GM23338 (cell line): ENCODE measurements around the gene SGO1. TPM values are rescaled to one million over a fixed set of nuclear protein-coding genes. Genes with fewer than 3 reads are reported as not detected.
A peak's percentile ranks its signal among the peaks of the same experiment; 100 is the strongest.

ENCODE experiments used
- ATAC-seq: fragments of 200-7000 bp; cut with Tn5 transposase; 3 replicates; pipeline ENCODE4 v1.9.1; 2020
- DNase-seq: peaks from one replicate; pipeline ENCODE4 v3.0.0-alpha.2; 2015; ENCODE audit warnings: low spot score
- H2AFZ ChIP-seq: fragments of 200-600 bp; sonication (generic); 2 replicates; pipeline ENCODE4 v1.8.0; 2016; ENCODE audit warnings: antibody characterized with exemption, mild to moderate bottlenecking, moderate library complexity
- H3F3A ChIP-seq: fragments of 200-600 bp; sonication (generic); replicated peaks from 2 replicates; pipeline ENCODE4 v1.8.0; 2017; ENCODE audit warnings: antibody characterized with exemption, mixed run types, low read depth
- H3K27ac ChIP-seq: fragments of 200-600 bp; sonication (generic); 2 replicates; pipeline ENCODE4 v1.6.1; 2016; ENCODE audit warnings: low read depth
- H3K27me3 ChIP-seq: fragments of 200-600 bp; sonication (generic); 2 replicates; pipeline ENCODE4 v1.8.0; 2016; ENCODE audit warnings: mild to moderate bottlenecking, mixed run types, moderate library complexity; ENCODE audit not compliant: insufficient read depth
- H3K36me3 ChIP-seq: fragments of 200-600 bp; sonication (generic); 2 replicates; pipeline ENCODE4 v1.8.0; 2016; ENCODE audit warnings: mild to moderate bottlenecking; ENCODE audit not compliant: insufficient read depth
- H3K4me1 ChIP-seq: fragments of 200-600 bp; sonication (generic); 2 replicates; pipeline ENCODE4 v1.8.0; 2016; ENCODE audit warnings: mild to moderate bottlenecking, moderate library complexity; ENCODE audit not compliant: insufficient read depth
- H3K4me2 ChIP-seq: fragments of 200-600 bp; sonication (generic); 2 replicates; pipeline ENCODE4 v1.7.1; 2017; ENCODE audit warnings: mixed run types
- H3K4me3 ChIP-seq: fragments of 200-600 bp; sonication (generic); 2 replicates; pipeline ENCODE4 v1.6.1; 2016; ENCODE audit warnings: mixed run types
- H3K79me2 ChIP-seq: fragments of 200-600 bp; sonication (generic); replicated peaks from 2 replicates; pipeline ENCODE4 v1.8.0; 2017; ENCODE audit warnings: mild to moderate bottlenecking; ENCODE audit not compliant: insufficient read depth
- H3K9me2 ChIP-seq: fragments of 200-600 bp; sonication (generic); 2 replicates; pipeline ENCODE4 v1.8.0; 2017; ENCODE audit not compliant: insufficient read depth
- H4K20me1 ChIP-seq: fragments of 200-600 bp; sonication (generic); replicated peaks from 2 replicates; pipeline ENCODE4 v1.8.0; 2017; ENCODE audit warnings: mild to moderate bottlenecking; ENCODE audit not compliant: insufficient read depth
- H3K27ac Mint-ChIP-seq: 2 replicates; pipeline ENCODE4 v1.8.0; 2020; ENCODE audit warnings: inconsistent platforms, mild to moderate bottlenecking, moderate library complexity, mixed read lengths
- H3K27me3 Mint-ChIP-seq: 3 replicates; pipeline ENCODE4 v1.8.0; 2022; ENCODE audit warnings: low read depth, mild to moderate bottlenecking, moderate library complexity, mixed read lengths, inconsistent platforms; ENCODE audit not compliant: insufficient read depth, poor library complexity
- H3K36me3 Mint-ChIP-seq: 3 replicates; pipeline ENCODE4 v1.8.0; 2021; ENCODE audit warnings: low read depth, mild to moderate bottlenecking, inconsistent platforms, moderate library complexity, mixed read lengths
- H3K4me1 Mint-ChIP-seq: 3 replicates; pipeline ENCODE4 v1.8.0; 2020; ENCODE audit warnings: mild to moderate bottlenecking, inconsistent platforms, mixed read lengths
- H3K4me3 Mint-ChIP-seq: 3 replicates; pipeline ENCODE4 v1.8.0; 2021; ENCODE audit warnings: moderate library complexity, mild to moderate bottlenecking, inconsistent platforms, mixed read lengths
- H3K9me3 Mint-ChIP-seq: 3 replicates; pipeline ENCODE4 v1.8.0; 2020; ENCODE audit warnings: moderate library complexity, mild to moderate bottlenecking, inconsistent platforms, mixed read lengths
- CREB1 ChIP-seq: fragments of 250-450 bp; sonication (Bioruptor Pico); IDR thresholded peaks from 2 replicates; pipeline ENCODE4 v1.5.0; 2020; ENCODE audit warnings: low read depth, mild to moderate bottlenecking, moderate library complexity
- EZH2 ChIP-seq: fragments of 200-600 bp; sonication (generic); IDR thresholded peaks from one replicate; pipeline ENCODE4 v1.8.0; 2017; ENCODE audit warnings: antibody characterized with exemption, mild to moderate bottlenecking, low read depth; ENCODE audit not compliant: unreplicated experiment
- EZH2phosphoT487 ChIP-seq: fragments of 200-600 bp; sonication (generic); IDR thresholded peaks from one replicate; pipeline ENCODE4 v1.8.1; 2018; ENCODE audit warnings: antibody characterized with exemption; ENCODE audit not compliant: unreplicated experiment
- NANOG ChIP-seq: IDR thresholded peaks from 2 replicates; pipeline ENCODE4 v1.6.1; 2016; ENCODE audit warnings: antibody characterized with exemption, borderline replicate concordance
- POLR2AphosphoS5 ChIP-seq: IDR thresholded peaks from 2 replicates; pipeline ENCODE4 v1.6.1; 2016; ENCODE audit warnings: antibody characterized with exemption, low read depth
- STAT1 ChIP-seq: IDR thresholded peaks from one replicate; pipeline ENCODE4 v1.6.1; 2016; ENCODE audit warnings: antibody characterized with exemption; ENCODE audit not compliant: unreplicated experiment
- ZNF114 ChIP-seq: fragments of 250-450 bp; sonication (Bioruptor Pico); IDR thresholded peaks from 2 replicates; pipeline ENCODE4 v1.5.0; 2020; ENCODE audit warnings: mild to moderate bottlenecking, moderate library complexity
- ZNF331 ChIP-seq: fragments of 250-450 bp; sonication (Bioruptor Pico); IDR thresholded peaks from 2 replicates; pipeline ENCODE4 v1.5.0; 2020; ENCODE audit warnings: low read depth, mild to moderate bottlenecking, moderate library complexity
- polyA plus RNA-seq: library from polyadenylated mRNA; unstranded; fragments of >200 nt; fragmentation: Nextera tagmentation; extraction: Ambion mirVana; gene quantifications from 2 replicates; pipeline ENCODE4 v1.2.1, GENCODE V29; 2016
- total RNA-seq: library from RNA; depleted of rRNA; stranded (reverse); fragments of >200 nt; shearing (Covaris generic); gene quantifications from 2 replicates; pipeline ENCODE4 v1.2.3, GENCODE V29; 2014
- TF ChIP-seq, protein P1 (sequence below): fragments of 250-450 bp; sonication (Bioruptor Pico); IDR thresholded peaks from 2 replicates; pipeline ENCODE4 v1.5.0; 2020; ENCODE audit warnings: mild to moderate bottlenecking, moderate library complexity
- TF ChIP-seq, protein P2 (sequence below): IDR thresholded peaks from 2 replicates; pipeline ENCODE4 v1.6.1; 2016; ENCODE audit warnings: antibody characterized with exemption

The SGO1 gene
- total and polyA plus RNA-seq, 2 experiments from 2014 or later: 33.0 to 128 TPM

DNA sequence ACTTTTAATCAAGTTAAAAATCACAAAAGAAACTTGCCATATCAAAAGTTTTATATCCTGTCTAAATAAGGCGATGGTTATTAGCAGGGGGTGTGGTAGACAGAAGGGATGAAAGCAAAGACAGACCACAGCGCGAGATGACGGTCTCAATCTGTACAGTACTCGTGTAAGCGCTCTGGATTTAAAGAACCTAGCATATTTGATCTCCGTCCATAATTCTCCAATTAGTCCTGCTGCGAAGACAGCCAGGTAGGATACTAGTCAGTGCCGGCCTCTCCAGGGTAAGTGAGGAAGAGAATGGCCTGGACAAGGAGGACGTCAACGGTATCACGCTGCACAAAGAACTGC, 701 bp downstream of the SGO1 start:
- no peak overlapping the region for H3K4me3 Mint-ChIP-seq
- no peak overlapping the region for H3K27ac Mint-ChIP-seq
- H3K27me3 Mint-ChIP-seq: no peaks in the 10 kb centered on the region
- Histone ChIP-seq H3K4me3 (peak overlapping the region; percentile 99), H3K27ac (peak overlapping the region; percentile 89; the same call in 1 of the 2 replicates), H3K4me2 (peak overlapping the region; percentile 97), H2AFZ (peak overlapping the region; percentile 96), H3K27me3 (no peaks in the 10 kb centered on the region), H3K36me3 (peaks cover 29% of the 10 kb centered on the region), H3K4me1 (peaks cover 10% of the 10 kb centered on the region; the same call in 1 of the 2 replicates), H4K20me1 (no peaks in the 10 kb centered on the region), H3F3A (no peaks in the 10 kb centered on the region), H3K79me2 (peaks cover 28% of the 10 kb centered on the region), H3K9me2 (no peaks in the 10 kb centered on the region)
- peaks cover 28% of the 10 kb centered on the region for H3K36me3 Mint-ChIP-seq
- peaks cover 3% of the 10 kb centered on the region; the same call in 1 of the 3 replicates for H3K4me1 Mint-ChIP-seq
- H3K9me3 Mint-ChIP-seq: no peaks in the 10 kb centered on the region
- TF ChIP-seq POLR2AphosphoS5 (no peak), NANOG (no peak), CREB1 (CRISPR knock-in tag) (no peak), STAT1 (no peak), ZNF331 (no peak), ZNF114 (no peak), EZH2phosphoT487 (no peak), EZH2 (no peak)
- TF ChIP-seq, protein P1, sequence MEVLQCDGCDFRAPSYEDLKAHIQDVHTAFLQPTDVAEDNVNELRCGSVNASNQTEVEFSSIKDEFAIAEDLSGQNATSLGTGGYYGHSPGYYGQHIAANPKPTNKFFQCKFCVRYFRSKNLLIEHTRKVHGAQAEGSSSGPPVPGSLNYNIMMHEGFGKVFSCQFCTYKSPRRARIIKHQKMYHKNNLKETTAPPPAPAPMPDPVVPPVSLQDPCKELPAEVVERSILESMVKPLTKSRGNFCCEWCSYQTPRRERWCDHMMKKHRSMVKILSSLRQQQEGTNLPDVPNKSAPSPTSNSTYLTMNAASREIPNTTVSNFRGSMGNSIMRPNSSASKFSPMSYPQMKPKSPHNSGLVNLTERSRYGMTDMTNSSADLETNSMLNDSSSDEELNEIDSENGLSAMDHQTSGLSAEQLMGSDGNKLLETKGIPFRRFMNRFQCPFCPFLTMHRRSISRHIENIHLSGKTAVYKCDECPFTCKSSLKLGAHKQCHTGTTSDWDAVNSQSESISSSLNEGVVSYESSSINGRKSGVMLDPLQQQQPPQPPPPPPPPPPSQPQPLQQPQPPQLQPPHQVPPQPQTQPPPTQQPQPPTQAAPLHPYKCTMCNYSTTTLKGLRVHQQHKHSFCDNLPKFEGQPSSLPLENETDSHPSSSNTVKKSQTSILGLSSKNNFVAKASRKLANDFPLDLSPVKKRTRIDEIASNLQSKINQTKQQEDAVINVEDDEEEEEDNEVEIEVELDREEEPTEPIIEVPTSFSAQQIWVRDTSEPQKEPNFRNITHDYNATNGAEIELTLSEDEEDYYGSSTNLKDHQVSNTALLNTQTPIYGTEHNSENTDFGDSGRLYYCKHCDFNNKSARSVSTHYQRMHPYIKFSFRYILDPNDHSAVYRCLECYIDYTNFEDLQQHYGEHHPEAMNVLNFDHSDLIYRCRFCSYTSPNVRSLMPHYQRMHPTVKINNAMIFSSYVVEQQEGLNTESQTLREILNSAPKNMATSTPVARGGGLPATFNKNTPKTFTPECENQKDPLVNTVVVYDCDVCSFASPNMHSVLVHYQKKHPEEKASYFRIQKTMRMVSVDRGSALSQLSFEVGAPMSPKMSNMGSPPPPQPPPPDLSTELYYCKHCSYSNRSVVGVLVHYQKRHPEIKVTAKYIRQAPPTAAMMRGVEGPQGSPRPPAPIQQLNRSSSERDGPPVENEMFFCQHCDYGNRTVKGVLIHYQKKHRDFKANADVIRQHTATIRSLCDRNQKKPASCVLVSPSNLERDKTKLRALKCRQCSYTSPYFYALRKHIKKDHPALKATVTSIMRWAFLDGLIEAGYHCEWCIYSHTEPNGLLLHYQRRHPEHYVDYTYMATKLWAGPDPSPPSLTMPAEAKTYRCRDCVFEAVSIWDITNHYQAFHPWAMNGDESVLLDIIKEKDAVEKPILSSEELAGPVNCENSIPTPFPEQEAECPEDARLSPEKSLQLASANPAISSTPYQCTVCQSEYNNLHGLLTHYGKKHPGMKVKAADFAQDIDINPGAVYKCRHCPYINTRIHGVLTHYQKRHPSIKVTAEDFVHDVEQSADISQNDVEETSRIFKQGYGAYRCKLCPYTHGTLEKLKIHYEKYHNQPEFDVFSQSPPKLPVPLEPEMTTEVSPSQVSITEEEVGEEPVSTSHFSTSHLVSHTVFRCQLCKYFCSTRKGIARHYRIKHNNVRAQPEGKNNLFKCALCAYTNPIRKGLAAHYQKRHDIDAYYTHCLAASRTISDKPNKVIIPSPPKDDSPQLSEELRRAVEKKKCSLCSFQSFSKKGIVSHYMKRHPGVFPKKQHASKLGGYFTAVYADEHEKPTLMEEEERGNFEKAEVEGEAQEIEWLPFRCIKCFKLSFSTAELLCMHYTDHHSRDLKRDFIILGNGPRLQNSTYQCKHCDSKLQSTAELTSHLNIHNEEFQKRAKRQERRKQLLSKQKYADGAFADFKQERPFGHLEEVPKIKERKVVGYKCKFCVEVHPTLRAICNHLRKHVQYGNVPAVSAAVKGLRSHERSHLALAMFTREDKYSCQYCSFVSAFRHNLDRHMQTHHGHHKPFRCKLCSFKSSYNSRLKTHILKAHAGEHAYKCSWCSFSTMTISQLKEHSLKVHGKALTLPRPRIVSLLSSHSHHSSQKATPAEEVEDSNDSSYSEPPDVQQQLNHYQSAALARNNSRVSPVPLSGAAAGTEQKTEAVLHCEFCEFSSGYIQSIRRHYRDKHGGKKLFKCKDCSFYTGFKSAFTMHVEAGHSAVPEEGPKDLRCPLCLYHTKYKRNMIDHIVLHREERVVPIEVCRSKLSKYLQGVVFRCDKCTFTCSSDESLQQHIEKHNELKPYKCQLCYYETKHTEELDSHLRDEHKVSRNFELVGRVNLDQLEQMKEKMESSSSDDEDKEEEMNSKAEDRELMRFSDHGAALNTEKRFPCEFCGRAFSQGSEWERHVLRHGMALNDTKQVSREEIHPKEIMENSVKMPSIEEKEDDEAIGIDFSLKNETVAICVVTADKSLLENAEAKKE (CRISPR knock-in tag): no peak
- TF ChIP-seq, protein P2, sequence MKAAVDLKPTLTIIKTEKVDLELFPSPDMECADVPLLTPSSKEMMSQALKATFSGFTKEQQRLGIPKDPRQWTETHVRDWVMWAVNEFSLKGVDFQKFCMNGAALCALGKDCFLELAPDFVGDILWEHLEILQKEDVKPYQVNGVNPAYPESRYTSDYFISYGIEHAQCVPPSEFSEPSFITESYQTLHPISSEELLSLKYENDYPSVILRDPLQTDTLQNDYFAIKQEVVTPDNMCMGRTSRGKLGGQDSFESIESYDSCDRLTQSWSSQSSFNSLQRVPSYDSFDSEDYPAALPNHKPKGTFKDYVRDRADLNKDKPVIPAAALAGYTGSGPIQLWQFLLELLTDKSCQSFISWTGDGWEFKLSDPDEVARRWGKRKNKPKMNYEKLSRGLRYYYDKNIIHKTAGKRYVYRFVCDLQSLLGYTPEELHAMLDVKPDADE: no peak
- peak; percentile 27 for DNase-seq
- ATAC-seq: peak; percentile 29
